Measurements from ENCODE around the gene AHNAK2. TPM values are rescaled to one million over a fixed set of nuclear protein-coding genes. Genes with fewer than 3 reads are reported as not detected.

AHNAK2 gene
- total RNA-seq, 1 donor from 2014 or later = 26.9 TPM

DNA sequence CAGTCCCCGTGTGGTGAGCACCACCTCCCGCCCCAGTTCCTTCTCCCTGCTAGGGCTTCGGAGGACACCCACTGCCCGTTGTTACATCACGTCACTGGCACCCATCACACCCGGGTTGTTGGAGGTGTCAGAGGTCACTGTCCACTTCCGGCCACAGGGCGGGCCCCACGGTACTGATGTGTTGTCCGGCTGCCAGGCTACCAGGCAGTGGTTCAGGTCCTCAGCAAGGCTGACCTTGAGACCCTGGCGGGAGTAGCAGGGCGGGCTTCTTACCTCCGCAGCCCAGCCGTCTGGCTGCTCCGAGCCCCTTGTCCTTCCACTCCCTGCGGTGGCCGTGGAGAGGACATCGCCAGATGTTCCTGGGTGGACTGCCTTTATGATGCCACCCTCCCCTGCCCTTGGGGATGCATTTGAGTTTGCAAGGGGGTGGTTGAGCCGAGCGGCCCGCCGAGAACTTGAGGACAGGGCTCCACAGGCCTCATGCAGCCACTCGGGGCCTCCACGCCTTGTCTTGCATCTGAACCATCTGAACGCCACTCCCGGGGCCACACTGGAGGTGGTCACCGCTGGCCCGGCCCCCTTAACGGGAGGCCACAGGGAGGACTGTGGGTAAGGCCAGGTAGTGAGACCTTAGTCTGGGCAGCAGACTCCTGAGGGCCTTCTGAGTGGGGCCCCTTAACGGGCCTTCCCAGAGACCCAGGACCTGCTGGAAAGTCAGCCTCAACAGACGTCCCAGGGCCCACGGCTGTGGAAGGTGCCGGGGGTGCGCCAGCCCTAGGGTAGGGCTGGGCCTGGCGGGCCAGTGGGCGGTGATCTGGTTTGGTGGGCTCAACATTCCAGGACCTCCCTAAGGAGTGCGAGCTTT, 80.6 kb downstream of the AHNAK2 start:
- TF ChIP-seq, protein P1, sequence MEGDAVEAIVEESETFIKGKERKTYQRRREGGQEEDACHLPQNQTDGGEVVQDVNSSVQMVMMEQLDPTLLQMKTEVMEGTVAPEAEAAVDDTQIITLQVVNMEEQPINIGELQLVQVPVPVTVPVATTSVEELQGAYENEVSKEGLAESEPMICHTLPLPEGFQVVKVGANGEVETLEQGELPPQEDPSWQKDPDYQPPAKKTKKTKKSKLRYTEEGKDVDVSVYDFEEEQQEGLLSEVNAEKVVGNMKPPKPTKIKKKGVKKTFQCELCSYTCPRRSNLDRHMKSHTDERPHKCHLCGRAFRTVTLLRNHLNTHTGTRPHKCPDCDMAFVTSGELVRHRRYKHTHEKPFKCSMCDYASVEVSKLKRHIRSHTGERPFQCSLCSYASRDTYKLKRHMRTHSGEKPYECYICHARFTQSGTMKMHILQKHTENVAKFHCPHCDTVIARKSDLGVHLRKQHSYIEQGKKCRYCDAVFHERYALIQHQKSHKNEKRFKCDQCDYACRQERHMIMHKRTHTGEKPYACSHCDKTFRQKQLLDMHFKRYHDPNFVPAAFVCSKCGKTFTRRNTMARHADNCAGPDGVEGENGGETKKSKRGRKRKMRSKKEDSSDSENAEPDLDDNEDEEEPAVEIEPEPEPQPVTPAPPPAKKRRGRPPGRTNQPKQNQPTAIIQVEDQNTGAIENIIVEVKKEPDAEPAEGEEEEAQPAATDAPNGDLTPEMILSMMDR (IDR thresholded peaks at IDR 0.05; ENCODE audit: unreplicated experiment) = no peak

GRCh38 chr14:104895786-104896661, 82.2 kb downstream of the AHNAK2 start:
- TF ChIP-seq, protein P1 (IDR thresholded peaks at IDR 0.05; ENCODE audit: unreplicated experiment) = no peak
- Mint-ChIP-seq H3K4me3 (ENCODE audit: unreplicated experiment) (no peak overlapping the region), H3K27ac (ENCODE audit: unreplicated experiment) (no peak overlapping the region), H3K36me3 (ENCODE audit: low read depth, unreplicated experiment) (peaks cover 3% of the 10 kb centered on the region), H3K4me1 (ENCODE audit: unreplicated experiment) (no peaks in the 10 kb centered on the region), H3K9me3 (ENCODE audit: unreplicated experiment) (no peaks in the 10 kb centered on the region), H3K27me3 (ENCODE audit: unreplicated experiment) (peaks cover 4% of the 10 kb centered on the region)
- DNase-seq (ENCODE audit: low spot score) = peak; percentile 3

More for the DNA sequence above, 80.6 kb downstream of the AHNAK2 start:
- no peak overlapping the region for H3K27ac Mint-ChIP-seq (ENCODE audit: unreplicated experiment)
- H3K4me1 Mint-ChIP-seq (ENCODE audit: unreplicated experiment) = no peaks in the 10 kb centered on the region
- peaks cover 4% of the 10 kb centered on the region for H3K27me3 Mint-ChIP-seq (ENCODE audit: unreplicated experiment)
- DNase-seq (ENCODE audit: low spot score) = peak; percentile 4
- peaks cover 3% of the 10 kb centered on the region for H3K36me3 Mint-ChIP-seq (ENCODE audit: low read depth, unreplicated experiment)
- H3K4me3 Mint-ChIP-seq (ENCODE audit: unreplicated experiment) = no peak overlapping the region
- H3K9me3 Mint-ChIP-seq (ENCODE audit: unreplicated experiment) = no peaks in the 10 kb centered on the region

DNA sequence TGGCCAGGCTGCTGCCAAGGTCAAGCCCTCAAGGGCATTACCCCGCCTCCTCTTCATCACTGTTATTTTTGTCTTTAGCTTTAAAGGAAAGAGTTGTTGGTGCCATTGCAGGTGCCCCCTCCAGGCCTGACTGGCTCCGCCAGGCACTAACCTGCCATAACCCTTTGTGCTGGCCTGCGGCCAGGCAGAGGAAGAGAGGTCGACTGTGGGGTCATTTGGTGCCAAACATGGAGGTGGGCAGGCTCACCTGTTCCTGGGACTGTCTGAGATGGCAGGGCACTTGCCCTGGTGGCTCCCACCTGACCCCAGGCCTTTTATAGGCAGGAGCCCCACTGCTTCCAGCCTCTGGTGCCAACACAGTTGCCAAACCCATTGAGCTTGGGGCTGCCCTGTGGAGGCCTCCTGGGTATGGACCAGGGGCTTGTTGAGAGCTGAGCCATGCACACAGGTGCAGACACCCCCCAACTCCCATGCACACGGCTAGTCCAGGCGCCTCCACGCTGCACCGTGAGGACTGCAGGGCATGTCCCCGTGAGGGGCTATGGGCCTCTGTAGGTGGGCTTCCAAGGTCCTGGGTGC, 82.9 kb downstream of the AHNAK2 start:
- Mint-ChIP-seq H3K27ac (ENCODE audit: unreplicated experiment) (no peak overlapping the region), H3K27me3 (ENCODE audit: unreplicated experiment) (peaks cover 4% of the 10 kb centered on the region), H3K4me3 (ENCODE audit: unreplicated experiment) (no peak overlapping the region), H3K36me3 (ENCODE audit: low read depth, unreplicated experiment) (peaks cover 3% of the 10 kb centered on the region), H3K4me1 (ENCODE audit: unreplicated experiment) (no peaks in the 10 kb centered on the region), H3K9me3 (ENCODE audit: unreplicated experiment) (no peaks in the 10 kb centered on the region)
- peak; percentile 2 for DNase-seq (ENCODE audit: low spot score)
- TF ChIP-seq, protein P1 (IDR thresholded peaks at IDR 0.05; ENCODE audit: unreplicated experiment) = no peak

DNA sequence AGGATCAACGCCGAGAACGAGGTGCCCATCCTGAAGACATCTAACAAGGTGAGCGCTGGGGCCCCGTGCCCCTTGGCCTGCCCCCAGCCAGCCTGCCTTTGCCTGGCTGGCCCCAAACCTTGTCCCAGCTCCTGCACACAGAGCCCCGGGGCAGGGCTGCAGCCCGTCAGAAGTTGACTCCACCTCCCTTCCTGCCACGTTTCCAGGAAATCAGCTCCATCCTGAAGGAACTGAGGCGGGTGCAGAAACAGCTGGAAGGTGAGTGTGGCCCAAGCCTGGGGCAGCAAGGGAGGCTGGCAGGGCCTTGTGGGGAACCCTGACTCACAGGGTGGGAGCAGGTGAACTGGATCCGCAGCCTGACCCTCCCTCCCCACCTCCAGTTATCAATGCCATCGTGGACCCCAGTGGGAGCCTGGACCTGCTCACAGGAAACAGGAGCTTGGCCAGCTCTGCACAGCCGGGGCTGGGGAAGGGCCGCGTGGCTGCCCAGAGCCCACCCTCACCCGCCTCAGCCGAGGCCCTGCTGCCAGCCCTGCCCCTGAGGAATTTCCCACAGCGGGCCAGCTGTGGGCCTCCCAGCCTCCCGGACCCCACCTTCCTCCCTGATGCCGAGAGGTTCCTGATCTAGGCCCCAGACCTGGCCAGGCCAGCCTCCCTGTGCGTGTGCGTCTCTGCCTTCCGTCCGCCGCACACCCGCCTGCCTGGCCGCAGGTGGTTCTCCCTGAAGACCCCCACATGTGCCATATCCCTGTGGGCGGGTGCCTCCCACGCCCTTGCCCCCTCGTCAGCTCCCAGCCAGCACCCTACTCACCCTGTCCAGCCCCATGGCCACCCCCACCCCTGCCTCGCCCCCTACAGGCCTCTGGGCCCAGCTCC, 83.6 kb downstream of the AHNAK2 start:
- Mint-ChIP-seq H3K4me3 (ENCODE audit: unreplicated experiment) (no peak overlapping the region), H3K27me3 (ENCODE audit: unreplicated experiment) (peaks cover 4% of the 10 kb centered on the region), H3K4me1 (ENCODE audit: unreplicated experiment) (no peaks in the 10 kb centered on the region), H3K36me3 (ENCODE audit: low read depth, unreplicated experiment) (peaks cover 3% of the 10 kb centered on the region), H3K9me3 (ENCODE audit: unreplicated experiment) (no peaks in the 10 kb centered on the region), H3K27ac (ENCODE audit: unreplicated experiment) (no peak overlapping the region)
- DNase-seq (ENCODE audit: low spot score) = peak; percentile 21
- TF ChIP-seq, protein P1 (IDR thresholded peaks at IDR 0.05; ENCODE audit: unreplicated experiment) = no peak

All from endothelial cell (in vitro differentiated cells).